TTC549 (cell line): Measurements from ENCODE around the gene SEMA3B.
"Not testable (repeated sequence)": the region's sequence is repeated elsewhere in the genome, so short reads cannot be mapped to it uniquely, and the experiment has no call there.

ENCODE experiments used
- FAIRE-seq: peaks from 2 replicates; lab custom pipeline; 2012; peaks lifted over from hg19 to GRCh38; lab: Jason Lieb, UNC

SEMA3B gene

GRCh38 chr3:50260027-50260941 is 8.7 kb upstream of the SEMA3B start:
- no peak for FAIRE-seq

DNA sequence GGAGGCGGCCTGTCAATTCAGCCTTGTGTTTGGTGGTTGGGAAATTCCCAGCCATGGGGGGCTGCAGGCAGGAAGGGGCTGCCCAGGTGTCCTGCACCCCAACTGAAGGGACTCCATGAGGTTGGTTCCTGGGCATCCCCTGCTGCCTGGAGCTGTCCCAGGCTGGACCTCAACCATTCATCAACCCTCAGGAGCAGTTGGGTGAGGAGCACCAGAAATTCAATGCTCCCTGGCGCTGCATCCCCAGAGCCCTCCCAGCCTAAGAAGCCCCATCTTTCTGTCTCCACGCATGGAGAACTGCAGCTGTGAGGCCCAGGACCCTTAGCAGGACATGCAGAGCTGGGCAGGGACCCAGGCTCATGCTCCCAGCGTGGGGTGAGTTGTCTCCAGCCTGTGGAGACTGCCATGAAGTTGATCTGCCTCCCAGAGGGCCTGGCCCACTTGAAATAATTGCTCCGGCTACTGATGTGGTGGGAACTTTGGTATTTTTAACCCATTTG is 8.0 kb upstream of the SEMA3B start:
- no peak for FAIRE-seq

DNA sequence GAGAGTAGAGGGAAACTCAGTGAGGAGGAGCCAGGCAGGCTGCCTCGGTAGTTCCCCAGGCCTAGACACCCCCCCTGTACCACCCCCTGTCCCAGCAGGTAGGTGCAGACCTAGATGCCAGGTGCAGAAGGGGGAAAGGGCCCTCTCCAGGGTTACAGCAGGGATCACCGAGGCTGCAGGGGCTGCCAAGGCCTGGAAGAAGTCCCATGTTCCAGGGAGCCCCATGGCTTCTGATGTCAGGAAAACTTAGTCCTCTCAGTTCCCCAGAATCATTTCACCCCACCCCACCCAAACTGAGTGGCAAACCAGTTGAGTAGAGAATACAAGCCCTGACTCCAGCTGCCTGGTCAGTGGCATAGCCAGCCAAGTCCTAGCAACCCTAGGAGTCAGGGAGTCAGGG is 7.4 kb upstream of the SEMA3B start:
- no peak for FAIRE-seq

GRCh38 chr3:50262200-50262599 is 6.7 kb upstream of the SEMA3B start:
- FAIRE-seq, result not testable (repeated sequence)

- no peak for FAIRE-seq
These were observed 6.2 kb upstream of the SEMA3B start for GRCh38 chr3:50262778-50263177.

- FAIRE-seq, result no peak
These were observed 5.2 kb upstream of the SEMA3B start for GRCh38 chr3:50263478-50264382.

GRCh38 chr3:50264383-50264963 is 4.5 kb upstream of the SEMA3B start:
- FAIRE-seq, result no peak

GRCh38 chr3:50264964-50265485 is 3.9 kb upstream of the SEMA3B start:
- FAIRE-seq, result no peak

GRCh38 chr3:50265571-50265970 is 3.4 kb upstream of the SEMA3B start:
- FAIRE-seq, result no peak

GRCh38 chr3:50266017-50266416 is 2.9 kb upstream of the SEMA3B start:
- FAIRE-seq, result no peak

GRCh38 chr3:50266836-50267235 is 2.1 kb upstream of the SEMA3B start:
- FAIRE-seq, result no peak

DNA sequence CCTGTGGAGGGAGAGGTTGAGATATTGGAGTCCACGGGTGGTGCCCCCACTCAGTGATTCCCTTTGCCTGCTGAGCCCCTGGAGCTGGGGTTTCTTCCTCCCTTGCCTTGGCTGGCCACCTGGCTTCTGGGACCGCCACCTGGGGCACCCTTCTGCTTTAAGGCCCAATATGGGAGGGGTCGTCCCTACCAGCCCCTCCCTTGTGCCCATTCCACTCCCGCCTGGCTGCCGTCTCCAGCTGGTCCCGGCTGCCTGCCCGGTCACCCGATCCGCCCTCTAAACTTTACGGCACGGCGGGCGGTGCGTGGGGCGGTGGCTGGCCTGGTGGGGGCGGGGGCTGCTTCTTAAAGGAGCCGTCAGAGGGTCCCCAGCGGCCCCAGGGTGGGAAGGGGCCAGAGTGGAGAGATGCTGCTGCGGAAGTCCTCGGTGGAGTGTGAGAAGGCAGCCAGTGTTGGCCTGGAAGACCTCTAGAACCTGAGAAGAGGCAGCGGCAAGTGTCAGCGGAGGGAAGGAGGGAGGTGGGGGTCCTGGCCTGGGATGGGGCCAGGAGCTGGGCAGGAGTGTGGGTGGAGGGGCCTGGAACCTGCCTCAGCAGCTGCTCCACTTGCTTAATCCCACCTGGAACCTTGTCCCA is 1.6 kb upstream of the SEMA3B start:
- no peak for FAIRE-seq

- FAIRE-seq, result no peak
These were observed 671 bp upstream of the SEMA3B start for GRCh38 chr3:50268276-50268675.

- FAIRE-seq, result no peak
These were observed 513 bp downstream of the SEMA3B start for GRCh38 chr3:50269460-50269859.

DNA sequence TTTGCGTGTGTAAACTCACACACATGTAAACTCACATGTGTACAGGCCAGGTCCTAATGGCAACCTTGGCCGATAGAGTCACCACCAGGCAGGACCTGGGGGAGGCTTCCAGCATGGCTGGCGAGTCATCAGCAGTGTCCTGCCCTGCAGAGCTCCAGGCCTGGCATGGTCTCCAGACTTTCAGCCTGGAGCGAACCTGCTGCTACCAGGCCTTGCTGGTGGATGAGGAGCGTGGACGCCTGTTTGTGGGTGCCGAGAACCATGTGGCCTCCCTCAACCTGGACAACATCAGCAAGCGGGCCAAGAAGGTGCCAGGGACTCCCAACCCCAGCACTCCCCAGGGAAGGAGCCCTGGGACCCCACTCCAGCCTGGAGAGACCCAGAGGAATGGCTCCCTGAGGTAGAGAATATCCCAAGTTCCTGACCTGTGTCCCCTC is 1.0 kb downstream of the SEMA3B start:
- FAIRE-seq, result no peak

- FAIRE-seq, result no peak
These were observed 1.7 kb downstream of the SEMA3B start for GRCh38 chr3:50270422-50271224.

DNA sequence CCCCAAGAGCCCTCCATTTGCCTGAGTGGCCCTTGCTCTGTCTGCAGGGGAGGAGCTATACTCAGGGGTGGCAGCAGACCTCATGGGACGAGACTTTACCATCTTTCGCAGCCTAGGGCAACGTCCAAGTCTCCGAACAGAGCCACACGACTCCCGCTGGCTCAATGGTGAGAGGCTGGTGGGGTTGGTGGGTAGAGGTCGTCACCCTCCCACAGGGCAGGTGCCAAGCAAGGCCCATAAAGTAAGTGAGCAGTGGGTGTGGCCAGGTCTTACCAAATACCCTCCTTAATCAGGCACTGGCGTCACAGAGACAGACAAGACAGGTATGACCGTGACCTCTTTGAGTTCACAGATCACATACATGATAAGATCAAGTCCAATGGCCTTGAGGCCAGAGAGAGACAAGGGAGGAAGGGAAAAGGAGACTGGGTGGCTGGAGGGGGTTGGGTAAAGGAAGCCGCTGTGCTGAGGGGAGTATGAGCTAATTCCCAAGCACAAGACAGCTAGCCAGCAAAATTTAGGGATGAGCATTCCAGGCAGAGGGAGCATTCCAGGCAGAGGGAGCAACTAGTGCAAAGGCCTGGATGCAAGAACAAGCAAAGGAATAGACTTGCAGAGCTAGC is 2.5 kb downstream of the SEMA3B start:
- FAIRE-seq, result no peak

DNA sequence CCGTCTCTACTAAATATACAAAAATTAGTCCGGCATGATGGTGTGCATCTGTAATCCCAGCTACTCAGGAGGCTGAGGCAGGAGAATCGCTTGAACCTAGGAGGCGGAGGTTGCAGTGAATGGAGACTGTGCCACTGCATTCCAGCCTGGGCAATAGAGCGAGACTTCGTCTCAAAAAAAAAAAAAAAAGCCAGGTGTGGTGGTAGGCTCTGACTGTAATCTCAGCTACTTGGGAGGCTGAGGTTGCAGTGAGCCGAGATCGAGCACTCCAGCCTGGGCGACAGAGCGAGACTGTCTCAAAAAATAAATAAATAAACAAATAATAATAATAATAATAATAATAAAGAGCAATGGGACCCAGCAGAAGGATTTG is 3.6 kb downstream of the SEMA3B start:
- FAIRE-seq, result not testable (repeated sequence)

GRCh38 chr3:50272911-50273688 is 4.2 kb downstream of the SEMA3B start:
- no peak for FAIRE-seq

- FAIRE-seq, result no peak
These were observed 4.7 kb downstream of the SEMA3B start for GRCh38 chr3:50273689-50274065.
